Liver (tissue), 9 donors: Measurements from ENCODE around the gene MVB12B. TPM values are rescaled to one million over a fixed set of nuclear protein-coding genes. Genes with fewer than 3 reads are reported as not detected.

ENCODE experiments used
- DNase-seq: peaks from one replicate; pipeline ENCODE4 v3.0.0-alpha.2; 2017; ENCODE audit warnings: low spot score
- H3K27ac ChIP-seq, 2 donors: one replicate each; pipeline ENCODE4 v1.7.0; 2013; ENCODE audit warnings: inconsistent platforms in 2 of 2, low read length in 2 of 2, control low read depth in 1 of 2, low read depth in 1 of 2, mild to moderate bottlenecking in 1 of 2
- H3K27me3 ChIP-seq, 4 donors: one replicate each; pipeline versions ENCODE4 v1.6.1 to v1.7.0; 2013; ENCODE audit warnings: low read length in 3 of 4, inconsistent platforms in 1 of 4, mild to moderate bottlenecking in 1 of 4, moderate library complexity in 1 of 4; ENCODE audit not compliant: control insufficient read depth in 4 of 4, insufficient read depth in 4 of 4
- H3K36me3 ChIP-seq, 4 donors: one replicate each; pipeline versions ENCODE4 v1.6.1 to v1.7.0; 2013; ENCODE audit warnings: low read length in 3 of 4, mild to moderate bottlenecking in 3 of 4, low read depth in 1 of 4, moderate library complexity in 1 of 4; ENCODE audit not compliant: control insufficient read depth in 4 of 4, insufficient read depth in 3 of 4
- H3K4me1 ChIP-seq, 4 donors: one replicate each; pipeline versions ENCODE4 v1.6.1 to v1.7.0; 2013; ENCODE audit warnings: low read length in 3 of 4, mild to moderate bottlenecking in 3 of 4, moderate library complexity in 1 of 4; ENCODE audit not compliant: control insufficient read depth in 4 of 4, insufficient read depth in 4 of 4
- H3K4me3 ChIP-seq, 3 donors: one replicate each; pipeline versions ENCODE4 v1.6.1 to v1.7.0; 2013; ENCODE audit warnings: low read length in 3 of 3, control low read depth in 1 of 3, low read depth in 1 of 3, mild to moderate bottlenecking in 1 of 3
- H3K9ac ChIP-seq, 2 donors: one replicate each; pipeline ENCODE4 v1.7.0; 2013; ENCODE audit warnings: low read length in 2 of 2, mild to moderate bottlenecking in 2 of 2, moderate library complexity in 2 of 2, control low read depth in 1 of 2, low read depth in 1 of 2
- H3K9me3 ChIP-seq, 4 donors: one replicate each; pipeline versions ENCODE4 v1.6.1 to v1.7.0; 2013; ENCODE audit warnings: low read length in 3 of 4; ENCODE audit not compliant: control insufficient read depth in 4 of 4
- EGR1 ChIP-seq, 2 donors: IDR thresholded peaks; 2 replicates each; pipeline ENCODE4 v1.6.1; 2016 to 2018; ENCODE audit warnings: antibody characterized with exemption in 2 of 2, low read depth in 2 of 2
- FOXA1 ChIP-seq: IDR thresholded peaks from 2 replicates; pipeline ENCODE4 v1.6.1; 2016; ENCODE audit warnings: antibody characterized with exemption
- FOXA2 ChIP-seq: IDR thresholded peaks from 2 replicates; pipeline ENCODE4 v1.6.1; 2016; ENCODE audit warnings: antibody characterized with exemption
- GABPA ChIP-seq, 2 donors: IDR thresholded peaks in 1 of 2; conservative IDR thresholded peaks in 1 of 2; 2 replicates each; pipeline ENCODE4 v1.6.1; 2016; ENCODE audit warnings: antibody characterized with exemption in 2 of 2, mild to moderate bottlenecking in 1 of 2, moderate library complexity in 1 of 2
- HNF4A ChIP-seq, 2 donors: conservative IDR thresholded peaks; 2 replicates each; pipeline ENCODE4 v1.6.1; 2016; ENCODE audit warnings: antibody characterized with exemption in 2 of 2, mild to moderate bottlenecking in 2 of 2
- HNF4G ChIP-seq: IDR thresholded peaks from 2 replicates; pipeline ENCODE4 v1.6.1; 2016; ENCODE audit warnings: antibody characterized with exemption
- JUND ChIP-seq, 2 donors: IDR thresholded peaks; 2 replicates each; pipeline ENCODE4 v1.6.1; 2016; ENCODE audit warnings: antibody characterized with exemption in 2 of 2
- NR2F2 ChIP-seq: IDR thresholded peaks from 2 replicates; pipeline ENCODE4 v1.6.1; 2016; ENCODE audit warnings: antibody characterized with exemption
- RAD21 ChIP-seq, 2 donors: IDR thresholded peaks; 2 replicates each; pipeline ENCODE4 v1.6.1; 2016; ENCODE audit warnings: antibody characterized with exemption in 2 of 2, mild to moderate bottlenecking in 2 of 2
- RXRA ChIP-seq, 2 donors: IDR thresholded peaks; 2 replicates each; pipeline ENCODE4 v1.6.1; 2017 to 2018; ENCODE audit warnings: antibody characterized with exemption in 2 of 2, mild to moderate bottlenecking in 1 of 2
- SP1 ChIP-seq: IDR thresholded peaks from 2 replicates; pipeline ENCODE4 v1.6.1; 2018; ENCODE audit warnings: antibody characterized with exemption, mild to moderate bottlenecking
- TAF1 ChIP-seq: conservative IDR thresholded peaks from 2 replicates; pipeline ENCODE4 v1.6.1; 2016; ENCODE audit warnings: antibody characterized with exemption, mild to moderate bottlenecking
- YY1 ChIP-seq: IDR thresholded peaks from 2 replicates; pipeline ENCODE4 v1.6.1; 2016; ENCODE audit warnings: antibody characterized with exemption, mild to moderate bottlenecking
- WGBS: extraction: QIAGEN DNeasy Blood & Tissue Kit; methylation state at CpG from one replicate; pipeline ENCODE4 v1.1.7; 2013; 5-methylcytosine and 5-hydroxymethylcytosine counted together
- polyA plus RNA-seq, 2 donors: library from polyadenylated mRNA; stranded (reverse) in 1 of 2; unstranded in 1 of 2; fragments of 200-250 nt in 1 of 2; fragments of >200 nt in 1 of 2; fragmentation: Nextera tagmentation in 1 of 2; extraction: Ambion mirVana in 1 of 2; gene quantifications; one replicate each; pipeline versions ENCODE4 v1.2.1 to v1.2.3, GENCODE V29; 2013 to 2015
- total RNA-seq, 2 donors: library from RNA; depleted of rRNA; stranded (reverse); fragments of >200 nt; gene quantifications; one replicate each; pipeline ENCODE4 v1.2.3, GENCODE V29; 2014
- TF ChIP-seq, protein P1 (sequence below): IDR thresholded peaks from 2 replicates; pipeline ENCODE4 v1.6.1; 2016; ENCODE audit warnings: antibody characterized with exemption
- TF ChIP-seq, protein P2 (sequence below): IDR thresholded peaks from 2 replicates; pipeline ENCODE4 v1.6.1; 2016; ENCODE audit warnings: antibody characterized with exemption
- TF ChIP-seq, protein P3 (sequence below): IDR thresholded peaks from 2 replicates; pipeline ENCODE4 v1.6.1; 2016; ENCODE audit warnings: antibody characterized with exemption, mild to moderate bottlenecking
- TF ChIP-seq, protein P4 (sequence below): IDR thresholded peaks from 2 replicates; pipeline ENCODE4 v1.6.1; 2016; ENCODE audit warnings: antibody characterized with exemption
- TF ChIP-seq, protein P5 (sequence below): fragments of 150-350 bp; IDR thresholded peaks from 2 replicates; pipeline ENCODE4 v1.5.1; 2017; ENCODE audit warnings: improper control_type of control experiment, low read depth, low read length; ENCODE audit not compliant: missing input control
- donor health status: healthy.
- donor health status: healthy.
- donor health status: healthy.
- donor health status: healthy.
- donor health status: healthy.

Gene MVB12B
- total and polyA plus RNA-seq, 4 donors, result 5.3 to 12.4 (median 8.4) TPM

DNA sequence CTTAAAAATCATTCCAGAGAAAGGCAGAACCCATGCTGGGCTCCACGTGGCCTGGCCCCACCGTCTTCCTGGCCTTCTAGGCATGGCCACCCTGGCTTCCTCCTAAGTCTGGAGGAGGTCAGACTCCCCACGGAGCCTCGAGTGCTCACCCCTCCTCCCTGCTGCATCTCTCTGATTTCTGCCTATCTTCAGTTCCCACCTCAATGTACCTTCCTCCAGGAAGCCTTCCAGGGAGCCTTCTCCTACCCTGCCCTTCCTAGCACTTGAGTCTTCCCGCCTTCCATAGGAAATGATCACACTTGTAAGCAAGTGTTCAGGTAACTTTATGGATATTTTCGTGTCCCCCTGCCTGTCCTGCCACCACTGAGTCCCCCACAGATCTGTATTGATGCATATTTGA lies 92.0 kb downstream of the MVB12B start:
- Histone ChIP-seq H3K4me1 (no peaks in the 10 kb centered on the region), H3K27ac (no peak overlapping the region), H3K9me3 (no peaks in the 10 kb centered on the region), H3K36me3 (peaks cover 5 to 15% (median 10%) of the 10 kb centered on the region in 4 donors), H3K4me3 (no peak overlapping the region), H3K27me3 (no peaks in the 10 kb centered on the region), H3K9ac (no peak overlapping the region)
- 93% methylated on average over 6 of the region's 6 CpGs for WGBS
- TF ChIP-seq, protein P1, sequence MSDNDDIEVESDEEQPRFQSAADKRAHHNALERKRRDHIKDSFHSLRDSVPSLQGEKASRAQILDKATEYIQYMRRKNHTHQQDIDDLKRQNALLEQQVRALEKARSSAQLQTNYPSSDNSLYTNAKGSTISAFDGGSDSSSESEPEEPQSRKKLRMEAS, result no peak
- TF ChIP-seq YY1 (no peak), FOXA2 (no peak), FOXA1 (no peak), EGR1 (IDR thresholded peaks at IDR 0.05; ENCODE audit: low read depth in 2 of 2) (no peak), JUND (IDR thresholded peaks at IDR 0.05) (no peak), RAD21 (IDR thresholded peaks at IDR 0.05) (no peak), NR2F2 (no peak), GABPA (IDR thresholded peaks at IDR 0.05 in 1 of 2, conservative IDR thresholded peaks at IDR 0.05 in 1 of 2) (no peak), HNF4A (conservative IDR thresholded peaks at IDR 0.05) (no peak), RXRA (IDR thresholded peaks at IDR 0.05) (no peak), SP1 (no peak), TAF1 (no peak), HNF4G (no peak)
- TF ChIP-seq, protein P2, sequence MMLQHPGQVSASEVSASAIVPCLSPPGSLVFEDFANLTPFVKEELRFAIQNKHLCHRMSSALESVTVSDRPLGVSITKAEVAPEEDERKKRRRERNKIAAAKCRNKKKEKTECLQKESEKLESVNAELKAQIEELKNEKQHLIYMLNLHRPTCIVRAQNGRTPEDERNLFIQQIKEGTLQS, result no peak
- TF ChIP-seq, protein P3, sequence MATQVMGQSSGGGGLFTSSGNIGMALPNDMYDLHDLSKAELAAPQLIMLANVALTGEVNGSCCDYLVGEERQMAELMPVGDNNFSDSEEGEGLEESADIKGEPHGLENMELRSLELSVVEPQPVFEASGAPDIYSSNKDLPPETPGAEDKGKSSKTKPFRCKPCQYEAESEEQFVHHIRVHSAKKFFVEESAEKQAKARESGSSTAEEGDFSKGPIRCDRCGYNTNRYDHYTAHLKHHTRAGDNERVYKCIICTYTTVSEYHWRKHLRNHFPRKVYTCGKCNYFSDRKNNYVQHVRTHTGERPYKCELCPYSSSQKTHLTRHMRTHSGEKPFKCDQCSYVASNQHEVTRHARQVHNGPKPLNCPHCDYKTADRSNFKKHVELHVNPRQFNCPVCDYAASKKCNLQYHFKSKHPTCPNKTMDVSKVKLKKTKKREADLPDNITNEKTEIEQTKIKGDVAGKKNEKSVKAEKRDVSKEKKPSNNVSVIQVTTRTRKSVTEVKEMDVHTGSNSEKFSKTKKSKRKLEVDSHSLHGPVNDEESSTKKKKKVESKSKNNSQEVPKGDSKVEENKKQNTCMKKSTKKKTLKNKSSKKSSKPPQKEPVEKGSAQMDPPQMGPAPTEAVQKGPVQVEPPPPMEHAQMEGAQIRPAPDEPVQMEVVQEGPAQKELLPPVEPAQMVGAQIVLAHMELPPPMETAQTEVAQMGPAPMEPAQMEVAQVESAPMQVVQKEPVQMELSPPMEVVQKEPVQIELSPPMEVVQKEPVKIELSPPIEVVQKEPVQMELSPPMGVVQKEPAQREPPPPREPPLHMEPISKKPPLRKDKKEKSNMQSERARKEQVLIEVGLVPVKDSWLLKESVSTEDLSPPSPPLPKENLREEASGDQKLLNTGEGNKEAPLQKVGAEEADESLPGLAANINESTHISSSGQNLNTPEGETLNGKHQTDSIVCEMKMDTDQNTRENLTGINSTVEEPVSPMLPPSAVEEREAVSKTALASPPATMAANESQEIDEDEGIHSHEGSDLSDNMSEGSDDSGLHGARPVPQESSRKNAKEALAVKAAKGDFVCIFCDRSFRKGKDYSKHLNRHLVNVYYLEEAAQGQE, result no peak
- TF ChIP-seq, protein P4, sequence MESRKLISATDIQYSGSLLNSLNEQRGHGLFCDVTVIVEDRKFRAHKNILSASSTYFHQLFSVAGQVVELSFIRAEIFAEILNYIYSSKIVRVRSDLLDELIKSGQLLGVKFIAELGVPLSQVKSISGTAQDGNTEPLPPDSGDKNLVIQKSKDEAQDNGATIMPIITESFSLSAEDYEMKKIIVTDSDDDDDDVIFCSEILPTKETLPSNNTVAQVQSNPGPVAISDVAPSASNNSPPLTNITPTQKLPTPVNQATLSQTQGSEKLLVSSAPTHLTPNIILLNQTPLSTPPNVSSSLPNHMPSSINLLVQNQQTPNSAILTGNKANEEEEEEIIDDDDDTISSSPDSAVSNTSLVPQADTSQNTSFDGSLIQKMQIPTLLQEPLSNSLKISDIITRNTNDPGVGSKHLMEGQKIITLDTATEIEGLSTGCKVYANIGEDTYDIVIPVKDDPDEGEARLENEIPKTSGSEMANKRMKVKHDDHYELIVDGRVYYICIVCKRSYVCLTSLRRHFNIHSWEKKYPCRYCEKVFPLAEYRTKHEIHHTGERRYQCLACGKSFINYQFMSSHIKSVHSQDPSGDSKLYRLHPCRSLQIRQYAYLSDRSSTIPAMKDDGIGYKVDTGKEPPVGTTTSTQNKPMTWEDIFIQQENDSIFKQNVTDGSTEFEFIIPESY, result no peak
- TF ChIP-seq, protein P5, sequence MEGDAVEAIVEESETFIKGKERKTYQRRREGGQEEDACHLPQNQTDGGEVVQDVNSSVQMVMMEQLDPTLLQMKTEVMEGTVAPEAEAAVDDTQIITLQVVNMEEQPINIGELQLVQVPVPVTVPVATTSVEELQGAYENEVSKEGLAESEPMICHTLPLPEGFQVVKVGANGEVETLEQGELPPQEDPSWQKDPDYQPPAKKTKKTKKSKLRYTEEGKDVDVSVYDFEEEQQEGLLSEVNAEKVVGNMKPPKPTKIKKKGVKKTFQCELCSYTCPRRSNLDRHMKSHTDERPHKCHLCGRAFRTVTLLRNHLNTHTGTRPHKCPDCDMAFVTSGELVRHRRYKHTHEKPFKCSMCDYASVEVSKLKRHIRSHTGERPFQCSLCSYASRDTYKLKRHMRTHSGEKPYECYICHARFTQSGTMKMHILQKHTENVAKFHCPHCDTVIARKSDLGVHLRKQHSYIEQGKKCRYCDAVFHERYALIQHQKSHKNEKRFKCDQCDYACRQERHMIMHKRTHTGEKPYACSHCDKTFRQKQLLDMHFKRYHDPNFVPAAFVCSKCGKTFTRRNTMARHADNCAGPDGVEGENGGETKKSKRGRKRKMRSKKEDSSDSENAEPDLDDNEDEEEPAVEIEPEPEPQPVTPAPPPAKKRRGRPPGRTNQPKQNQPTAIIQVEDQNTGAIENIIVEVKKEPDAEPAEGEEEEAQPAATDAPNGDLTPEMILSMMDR, result no peak
- DNase-seq, result no peak
